ENCODE data around the gene USHBP1. TPM values are rescaled to one million over a fixed set of nuclear protein-coding genes. Genes with fewer than 3 reads are reported as not detected.

The USHBP1 gene
- total and polyA plus RNA-seq, 2 of the 13 experiments (the other 11 are each of a cell fraction or from before 2014, with no cell fraction given), result 0.15 to 1.5 TPM

DNA sequence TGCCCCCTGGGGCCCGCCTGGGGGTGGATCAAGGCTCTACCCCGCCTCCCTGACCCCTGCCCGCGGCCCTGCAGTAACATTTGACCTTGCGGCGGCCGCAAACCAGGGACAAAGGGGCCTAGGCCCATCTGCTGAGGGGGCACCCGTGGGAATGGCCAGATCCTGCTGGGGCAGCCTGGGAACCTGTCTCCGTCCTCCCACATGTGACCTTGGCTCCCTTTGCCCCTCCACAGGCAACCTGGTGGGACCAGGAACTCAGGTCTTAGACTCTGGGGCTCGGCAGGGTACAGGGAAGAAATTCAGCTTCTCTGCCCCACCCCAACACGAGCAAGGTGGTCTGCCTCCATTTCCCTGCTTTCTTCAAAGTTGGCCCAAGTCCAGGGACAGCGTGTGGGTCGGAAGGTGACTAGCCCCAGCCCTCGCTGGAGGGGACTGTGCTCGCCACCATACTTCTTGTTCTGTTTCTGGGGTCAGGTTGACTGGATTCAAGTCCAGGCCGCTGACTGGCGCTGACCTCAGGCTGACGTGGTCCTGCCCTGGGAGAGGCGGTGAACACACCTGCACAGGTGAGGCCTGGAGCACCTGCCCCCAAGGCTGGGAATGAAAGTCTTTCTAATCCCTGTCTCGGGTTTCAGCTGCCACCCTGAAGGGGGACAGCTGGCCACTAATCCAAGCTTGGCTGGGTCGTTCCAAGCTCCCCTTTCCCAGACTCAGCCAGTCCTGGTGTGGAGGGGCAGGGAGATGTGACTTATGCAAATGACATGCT, 16.4 kb downstream of the USHBP1 start (continued):
- TF ChIP-seq, protein P1, sequence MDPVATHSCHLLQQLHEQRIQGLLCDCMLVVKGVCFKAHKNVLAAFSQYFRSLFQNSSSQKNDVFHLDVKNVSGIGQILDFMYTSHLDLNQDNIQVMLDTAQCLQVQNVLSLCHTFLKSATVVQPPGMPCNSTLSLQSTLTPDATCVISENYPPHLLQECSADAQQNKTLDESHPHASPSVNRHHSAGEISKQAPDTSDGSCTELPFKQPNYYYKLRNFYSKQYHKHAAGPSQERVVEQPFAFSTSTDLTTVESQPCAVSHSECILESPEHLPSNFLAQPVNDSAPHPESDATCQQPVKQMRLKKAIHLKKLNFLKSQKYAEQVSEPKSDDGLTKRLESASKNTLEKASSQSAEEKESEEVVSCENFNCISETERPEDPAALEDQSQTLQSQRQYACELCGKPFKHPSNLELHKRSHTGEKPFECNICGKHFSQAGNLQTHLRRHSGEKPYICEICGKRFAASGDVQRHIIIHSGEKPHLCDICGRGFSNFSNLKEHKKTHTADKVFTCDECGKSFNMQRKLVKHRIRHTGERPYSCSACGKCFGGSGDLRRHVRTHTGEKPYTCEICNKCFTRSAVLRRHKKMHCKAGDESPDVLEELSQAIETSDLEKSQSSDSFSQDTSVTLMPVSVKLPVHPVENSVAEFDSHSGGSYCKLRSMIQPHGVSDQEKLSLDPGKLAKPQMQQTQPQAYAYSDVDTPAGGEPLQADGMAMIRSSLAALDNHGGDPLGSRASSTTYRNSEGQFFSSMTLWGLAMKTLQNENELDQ (CRISPR knock-in tag; IDR thresholded peaks at IDR 0.05; ENCODE audit: borderline replicate concordance), result no peak
- no peak for TF ChIP-seq GRHL1 (CRISPR knock-in tag; conservative IDR thresholded peaks at IDR 0.05)
- TF ChIP-seq ZFP82 (CRISPR knock-in tag; IDR thresholded peaks at IDR 0.05; ENCODE audit: borderline replicate concordance), result no peak
- TF ChIP-seq SNAPC4 (CRISPR knock-in tag; IDR thresholded peaks at IDR 0.05), result no peak
- no peak for TF ChIP-seq NFATC3 (CRISPR knock-in tag; IDR thresholded peaks at IDR 0.05)
- TF ChIP-seq, protein P2, sequence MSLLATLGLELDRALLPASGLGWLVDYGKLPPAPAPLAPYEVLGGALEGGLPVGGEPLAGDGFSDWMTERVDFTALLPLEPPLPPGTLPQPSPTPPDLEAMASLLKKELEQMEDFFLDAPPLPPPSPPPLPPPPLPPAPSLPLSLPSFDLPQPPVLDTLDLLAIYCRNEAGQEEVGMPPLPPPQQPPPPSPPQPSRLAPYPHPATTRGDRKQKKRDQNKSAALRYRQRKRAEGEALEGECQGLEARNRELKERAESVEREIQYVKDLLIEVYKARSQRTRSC (CRISPR knock-in tag; IDR thresholded peaks at IDR 0.05; ENCODE audit: low read depth), result 0 out of 2 replicates have a peak, but pooled peaks have one; percentile 57
- no peak for TF ChIP-seq ZC3H13 (CRISPR knock-in tag; IDR thresholded peaks at IDR 0.05)
- no peak for TF ChIP-seq ZBTB4 (CRISPR knock-in tag; IDR thresholded peaks at IDR 0.05; ENCODE audit: borderline replicate concordance)
- peak; percentile 85 for TF ChIP-seq SAP130 (CRISPR knock-in tag; IDR thresholded peaks at IDR 0.05; ENCODE audit: low read depth)
- TF ChIP-seq EED (CRISPR knock-in tag; IDR thresholded peaks at IDR 0.05), result 0 out of 2 replicates have a peak, but pooled peaks have one; percentile 36
- TF ChIP-seq, protein P3, sequence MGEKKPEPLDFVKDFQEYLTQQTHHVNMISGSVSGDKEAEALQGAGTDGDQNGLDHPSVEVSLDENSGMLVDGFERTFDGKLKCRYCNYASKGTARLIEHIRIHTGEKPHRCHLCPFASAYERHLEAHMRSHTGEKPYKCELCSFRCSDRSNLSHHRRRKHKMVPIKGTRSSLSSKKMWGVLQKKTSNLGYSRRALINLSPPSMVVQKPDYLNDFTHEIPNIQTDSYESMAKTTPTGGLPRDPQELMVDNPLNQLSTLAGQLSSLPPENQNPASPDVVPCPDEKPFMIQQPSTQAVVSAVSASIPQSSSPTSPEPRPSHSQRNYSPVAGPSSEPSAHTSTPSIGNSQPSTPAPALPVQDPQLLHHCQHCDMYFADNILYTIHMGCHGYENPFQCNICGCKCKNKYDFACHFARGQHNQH (CRISPR knock-in tag; IDR thresholded peaks at IDR 0.05), result peak; percentile 80; the same call in 1 of the 2 replicates

Data from HepG2 (cell line).